ENCODE results near the gene NUDC. TPM values are rescaled to one million over a fixed set of nuclear protein-coding genes. Genes with fewer than 3 reads are reported as not detected.

Gene NUDC
- total and polyA plus RNA-seq, 9 of the 15 experiments (the other 6 are each of a cell fraction or from before 2014, with no cell fraction given): 9.8 to 234 (median 149) TPM

DNA sequence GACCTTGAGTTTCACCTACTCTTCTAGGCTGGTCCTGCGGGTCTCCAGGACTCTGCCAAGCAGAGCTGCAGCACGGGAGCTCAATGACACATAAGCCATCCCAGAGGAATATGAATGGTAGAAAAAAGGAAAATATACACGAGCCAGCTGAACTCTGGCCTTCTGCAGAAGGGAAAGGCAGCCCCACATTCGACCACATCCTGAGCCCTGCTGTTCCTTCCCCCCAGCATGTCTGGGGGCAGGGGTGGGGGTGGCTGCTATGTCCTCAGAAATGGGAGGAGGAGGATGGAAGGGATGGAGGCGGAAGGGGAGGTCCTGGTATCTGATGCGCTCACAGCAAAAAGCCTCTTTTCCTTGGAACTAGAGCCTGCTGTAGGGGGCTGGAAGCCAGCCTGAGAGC is 50.8 kb downstream of the NUDC start:
- no peaks in the 10 kb centered on the region for H3K9me1 ChIP-seq (ENCODE audit: control insufficient read depth, insufficient read depth, low read length)
- DNase-seq (ENCODE audit: extremely low read depth in 1 of 4, low spot score in 3 of 4) (no peak), ATAC-seq (peak; percentile 15; the same call in 1 of the 3 replicates), FAIRE-seq (no peak)
- in situ Hi-C loops (cut with MboI): no loop called here
- no peak overlapping the region for H3K4me2 ChIP-seq (ENCODE audit: insufficient read depth, low read length)
- no peaks in the 10 kb centered on the region for H3K36me3 ChIP-seq (ENCODE audit: control insufficient read depth, insufficient read depth, low read length)
- CTCF ChIA-PET (ENCODE audit: low intra/inter-chr PET ratio): no interaction called here
- POLR2A ChIA-PET: interaction anchor here (0.6 to 1.3 kb wide), 3 partner anchors 11 to 72 kb away, joined by 3 to 4 read pairs (median 3); partner anchors contain the start of gene GPATCH3
- no peak overlapping the region for H3K27ac ChIP-seq (ENCODE audit: extremely low read depth, low read depth, low read length)
- H2AFZ ChIP-seq (ENCODE audit: low read depth, low read length): no peak overlapping the region
- intact Hi-C loops (cut with micrococcal nuclease): no loop called here
- H3K9ac ChIP-seq (ENCODE audit: insufficient read depth in 1 of 2, low read depth in 2 of 2, low read length in 2 of 2): no peak overlapping the region
- no TSS peak for BruUV-seq (replicated peaks)
- H4K20me1 ChIP-seq (replicated peaks; ENCODE audit: control insufficient read depth, insufficient read depth, low read length): 0 out of 2 replicates have a peak, but pooled peaks cover 4% of the 10 kb centered on the region
- peaks cover 0 to 25% of the 10 kb centered on the region in 2 experiments; a peak in 3 of 5 replicates for H3K27me3 ChIP-seq (ENCODE audit: control insufficient read depth in 2 of 2, insufficient read depth in 2 of 2, low read length in 2 of 2)
- H3K79me2 ChIP-seq (ENCODE audit: control insufficient read depth, insufficient read depth, low read length): no peaks in the 10 kb centered on the region
- H3K4me3 ChIP-seq: no peak overlapping the region
- no peaks in the 10 kb centered on the region for H3K9me3 ChIP-seq (replicated peaks; ENCODE audit: control insufficient read depth, insufficient read depth, low read depth, low read length)
- 9% methylated on average over 6 of the region's 6 CpGs for WGBS (ENCODE audit: insufficient coverage, low coverage, missing lambda C conversion rate)
- H3K4me1 ChIP-seq (replicated peaks in 1 of 2; ENCODE audit: control insufficient read depth in 2 of 2, insufficient read depth in 2 of 2, low read length in 2 of 2): peaks cover 3 to 8% of the 10 kb centered on the region in 2 experiments; a peak in 4 of 5 replicates
- no peak for TF ChIP-seq IRF2 (CRISPR knock-in tag; IDR thresholded peaks at IDR 0.05)
- no peak for TF ChIP-seq RBM34 (IDR thresholded peaks at IDR 0.05; ENCODE audit: borderline replicate concordance, insufficient read depth, low read length)
- TF ChIP-seq SIN3B (IDR thresholded peaks at IDR 0.05; ENCODE audit: low read depth): no peak
- TF ChIP-seq, protein P1, sequence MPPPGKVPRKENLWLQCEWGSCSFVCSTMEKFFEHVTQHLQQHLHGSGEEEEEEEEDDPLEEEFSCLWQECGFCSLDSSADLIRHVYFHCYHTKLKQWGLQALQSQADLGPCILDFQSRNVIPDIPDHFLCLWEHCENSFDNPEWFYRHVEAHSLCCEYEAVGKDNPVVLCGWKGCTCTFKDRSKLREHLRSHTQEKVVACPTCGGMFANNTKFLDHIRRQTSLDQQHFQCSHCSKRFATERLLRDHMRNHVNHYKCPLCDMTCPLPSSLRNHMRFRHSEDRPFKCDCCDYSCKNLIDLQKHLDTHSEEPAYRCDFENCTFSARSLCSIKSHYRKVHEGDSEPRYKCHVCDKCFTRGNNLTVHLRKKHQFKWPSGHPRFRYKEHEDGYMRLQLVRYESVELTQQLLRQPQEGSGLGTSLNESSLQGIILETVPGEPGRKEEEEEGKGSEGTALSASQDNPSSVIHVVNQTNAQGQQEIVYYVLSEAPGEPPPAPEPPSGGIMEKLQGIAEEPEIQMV (tag; conservative IDR thresholded peaks at IDR 0.05; ENCODE audit: low read depth): no peak
- TF ChIP-seq POLR3A (IDR thresholded peaks at IDR 0.05; ENCODE audit: borderline replicate concordance, extremely low read depth, insufficient read depth, insufficient read length): no peak
- TF ChIP-seq KDM2B (CRISPR knock-in tag; IDR thresholded peaks at IDR 0.05): no peak
- TF ChIP-seq NCOA1 (IDR thresholded peaks at IDR 0.05; ENCODE audit: low read depth): no peak
- TF ChIP-seq, protein P2, sequence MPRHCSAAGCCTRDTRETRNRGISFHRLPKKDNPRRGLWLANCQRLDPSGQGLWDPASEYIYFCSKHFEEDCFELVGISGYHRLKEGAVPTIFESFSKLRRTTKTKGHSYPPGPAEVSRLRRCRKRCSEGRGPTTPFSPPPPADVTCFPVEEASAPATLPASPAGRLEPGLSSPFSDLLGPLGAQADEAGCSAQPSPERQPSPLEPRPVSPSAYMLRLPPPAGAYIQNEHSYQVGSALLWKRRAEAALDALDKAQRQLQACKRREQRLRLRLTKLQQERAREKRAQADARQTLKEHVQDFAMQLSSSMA (CRISPR knock-in tag; IDR thresholded peaks at IDR 0.05): no peak
- no peak for TF ChIP-seq PHTF2 (CRISPR knock-in tag; IDR thresholded peaks at IDR 0.05)
- no peak for TF ChIP-seq GTF2A2 (tag; IDR thresholded peaks at IDR 0.05)
- no peak for TF ChIP-seq HMGN3 (IDR thresholded peaks at IDR 0.05; ENCODE audit: borderline replicate concordance, extremely low read depth, insufficient read length, low read depth, low read length)
- TF ChIP-seq ZBTB1 (CRISPR knock-in tag; IDR thresholded peaks at IDR 0.05; ENCODE audit: borderline replicate concordance, low read depth): no peak
- no peak for TF ChIP-seq ZNF444 (CRISPR knock-in tag; IDR thresholded peaks at IDR 0.05)
- no peak for TF ChIP-seq HDAC8 (tag; IDR thresholded peaks at IDR 0.05)
- TF ChIP-seq ZNF184 (CRISPR knock-in tag; IDR thresholded peaks at IDR 0.05): no peak
- no peak for TF ChIP-seq SIN3A (IDR thresholded peaks at IDR 0.05; ENCODE audit: borderline replicate concordance in 2 of 2, control insufficient read depth in 1 of 2, low read depth in 2 of 2, low read length in 2 of 2)
